HuH-7 (cell line): ENCODE results near the gene UBALD2.
"Not testable (repeated sequence)": the region's sequence is repeated elsewhere in the genome, so short reads cannot be mapped to it uniquely, and the experiment has no call there.

Experiments used
- DNase-seq: peaks from one replicate; pipeline ENCODE4 v3.0.0; 2011; ENCODE audit warnings: low spot score

Gene UBALD2

DNA sequence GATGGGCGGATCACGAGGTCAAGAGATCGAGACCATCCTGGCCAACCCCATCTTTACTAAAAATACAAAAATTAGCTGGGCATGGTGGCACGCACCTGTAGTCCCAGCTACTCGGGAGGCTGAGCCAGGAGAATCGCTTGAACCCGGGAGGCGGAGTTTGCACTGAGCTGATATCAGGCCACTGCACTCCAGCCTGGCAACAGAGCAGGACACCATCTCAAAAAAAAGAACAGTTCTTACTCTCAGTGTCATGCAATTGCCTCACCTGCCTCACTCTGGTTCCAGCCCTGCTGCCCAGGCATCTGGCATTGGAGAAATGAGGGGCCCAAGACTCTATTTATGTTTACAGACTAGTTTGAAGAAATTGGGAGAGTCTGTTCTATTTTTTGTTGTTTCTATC is 20.4 kb upstream of the UBALD2 start:
- not testable (repeated sequence) for DNase-seq

DNA sequence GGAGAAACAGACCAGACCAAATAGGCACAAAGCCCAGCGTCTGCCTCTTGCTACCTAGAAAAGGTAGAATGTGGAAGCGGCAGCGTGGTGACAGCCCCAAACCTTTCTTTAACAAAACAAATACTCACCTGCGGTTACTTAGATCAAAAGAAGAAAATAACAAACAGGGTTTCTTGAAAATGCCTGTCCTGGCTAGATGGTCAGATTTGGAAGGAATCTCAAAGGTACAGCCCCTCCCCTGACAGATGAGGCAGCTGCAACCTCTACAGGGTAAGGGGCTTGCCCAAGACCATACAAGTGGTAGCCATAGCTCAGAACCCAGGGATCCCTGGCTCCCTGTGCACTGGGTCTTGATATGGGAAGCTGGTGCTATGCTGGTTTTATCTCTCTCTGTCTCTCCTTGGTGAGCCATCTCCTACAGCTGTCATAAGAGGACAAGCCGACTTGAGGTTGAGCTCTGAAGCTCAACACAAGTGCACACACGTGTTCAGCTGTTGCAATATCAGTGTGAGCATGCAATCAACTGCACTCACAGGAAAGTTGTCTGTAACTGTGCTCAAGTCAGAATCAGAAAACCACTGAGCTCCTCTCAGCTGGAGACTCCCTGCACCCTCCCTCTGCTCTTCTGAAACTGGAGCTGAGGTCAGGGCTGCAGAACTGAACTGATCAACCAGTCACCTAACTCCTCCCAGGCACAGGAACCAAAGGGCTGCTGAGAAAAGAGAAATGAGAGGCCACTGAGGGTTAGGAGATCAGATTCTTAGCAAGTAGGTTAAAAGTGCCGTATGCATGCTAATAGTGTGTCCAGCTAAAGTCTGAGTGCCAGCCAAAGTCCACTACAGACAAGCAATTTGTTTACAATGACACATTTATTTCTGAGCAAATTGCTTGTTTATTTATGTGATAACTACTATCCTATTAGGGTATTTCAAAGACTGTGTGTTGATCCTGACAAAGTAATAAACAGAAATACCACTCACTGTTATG is 18.8 kb upstream of the UBALD2 start:
- peak; percentile 73 for DNase-seq

DNA sequence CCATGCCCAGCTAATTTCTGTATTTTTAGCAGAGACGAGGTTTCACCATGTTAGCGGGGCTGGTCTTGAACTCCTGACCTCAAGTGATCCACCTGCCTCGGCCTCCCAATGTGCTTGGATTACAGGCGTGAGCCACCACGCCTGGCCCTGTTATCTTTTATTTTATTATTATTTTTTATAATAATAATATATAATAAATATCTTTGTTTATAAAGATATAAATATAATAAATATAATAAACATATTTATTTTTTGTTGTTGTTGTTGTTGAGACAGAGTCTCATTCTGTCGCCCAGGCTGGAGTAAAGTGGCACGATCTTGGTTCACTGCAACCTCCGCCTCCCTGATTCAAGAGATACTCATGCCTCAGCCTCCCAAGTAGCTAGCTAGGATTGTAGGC is 17.8 kb upstream of the UBALD2 start:
- DNase-seq: no peak

DNA sequence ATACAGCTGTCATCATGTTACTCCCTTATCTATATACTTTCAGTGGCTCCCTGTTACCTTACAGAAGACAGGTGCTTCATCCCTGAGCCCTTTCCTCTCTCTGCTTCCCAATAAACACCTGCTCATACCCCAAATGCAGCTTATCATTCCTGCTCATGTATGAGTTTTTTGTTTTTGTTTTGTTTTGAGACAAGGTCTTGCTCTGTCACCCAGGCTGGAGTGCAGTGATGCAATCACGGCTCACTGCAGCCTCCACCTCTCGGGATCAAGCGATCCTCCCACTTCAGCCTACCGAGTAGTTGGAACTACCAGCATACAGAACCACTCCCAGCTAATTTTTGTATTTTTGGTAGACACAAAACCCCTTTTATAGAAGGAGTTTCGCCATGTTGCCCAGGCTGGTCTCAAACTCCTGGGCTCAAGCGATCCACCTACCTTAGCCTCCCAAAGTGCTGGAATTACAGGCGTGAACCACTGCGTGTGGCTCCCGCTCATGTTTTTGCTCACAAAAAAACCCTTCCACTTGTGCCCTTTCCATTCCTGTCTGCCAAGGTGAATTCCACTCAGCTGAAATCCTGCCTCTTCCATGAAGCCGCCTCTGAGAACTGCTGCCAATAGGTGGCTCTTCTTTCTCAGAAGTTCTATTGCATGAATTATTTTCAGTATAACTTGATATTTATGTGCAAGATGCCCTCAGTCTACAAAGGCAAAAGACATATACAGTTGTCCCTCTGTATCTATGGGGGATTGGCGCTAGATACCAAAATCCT is 16.9 kb upstream of the UBALD2 start:
- DNase-seq: no peak

DNA sequence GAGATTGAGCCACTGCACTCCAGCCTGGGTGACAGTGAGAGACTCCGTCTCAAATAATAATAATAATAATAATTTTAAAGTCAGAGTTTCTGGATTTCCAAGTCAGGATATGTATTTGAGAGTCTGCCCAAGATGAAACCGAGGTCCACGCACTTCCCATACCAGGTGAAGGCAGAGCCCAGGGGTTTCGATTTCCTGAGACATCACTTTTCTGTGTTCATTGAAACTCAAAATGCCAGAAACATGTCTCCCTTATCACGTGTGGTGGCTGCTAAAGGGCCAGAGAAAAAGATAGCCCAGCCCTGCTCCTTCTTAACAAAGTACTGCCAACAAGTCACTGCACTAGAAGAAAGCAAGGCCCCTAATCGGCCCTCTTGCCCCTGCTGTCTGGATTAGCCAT is 15.0 kb upstream of the UBALD2 start:
- no peak for DNase-seq

DNA sequence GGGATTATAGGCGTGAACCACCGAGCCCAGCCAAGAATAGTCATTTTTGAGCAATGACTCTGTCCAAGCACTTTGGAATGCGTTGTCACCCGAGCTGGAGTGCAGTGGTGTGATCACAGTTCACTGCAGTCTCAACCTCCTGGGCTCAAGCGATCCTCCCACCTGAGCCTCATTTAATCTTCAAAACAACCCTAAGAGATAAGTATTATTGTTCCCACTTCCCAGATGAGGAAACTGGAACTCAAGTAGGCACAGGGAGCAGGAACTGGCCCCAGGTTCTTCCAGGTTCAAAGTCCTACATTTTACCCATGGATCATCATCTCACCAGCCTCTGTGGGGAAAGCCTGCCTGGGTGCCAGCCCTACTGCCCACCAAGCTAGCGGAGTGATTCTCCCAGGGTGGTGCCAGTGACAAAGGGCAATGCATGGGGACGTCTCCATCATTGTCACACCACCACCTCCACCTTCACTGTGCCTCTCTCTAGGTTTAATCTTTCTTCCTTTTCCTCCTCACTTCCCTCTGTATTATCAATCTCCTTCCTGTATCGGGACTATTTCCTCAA is 13.6 kb upstream of the UBALD2 start:
- DNase-seq: no peak

DNA sequence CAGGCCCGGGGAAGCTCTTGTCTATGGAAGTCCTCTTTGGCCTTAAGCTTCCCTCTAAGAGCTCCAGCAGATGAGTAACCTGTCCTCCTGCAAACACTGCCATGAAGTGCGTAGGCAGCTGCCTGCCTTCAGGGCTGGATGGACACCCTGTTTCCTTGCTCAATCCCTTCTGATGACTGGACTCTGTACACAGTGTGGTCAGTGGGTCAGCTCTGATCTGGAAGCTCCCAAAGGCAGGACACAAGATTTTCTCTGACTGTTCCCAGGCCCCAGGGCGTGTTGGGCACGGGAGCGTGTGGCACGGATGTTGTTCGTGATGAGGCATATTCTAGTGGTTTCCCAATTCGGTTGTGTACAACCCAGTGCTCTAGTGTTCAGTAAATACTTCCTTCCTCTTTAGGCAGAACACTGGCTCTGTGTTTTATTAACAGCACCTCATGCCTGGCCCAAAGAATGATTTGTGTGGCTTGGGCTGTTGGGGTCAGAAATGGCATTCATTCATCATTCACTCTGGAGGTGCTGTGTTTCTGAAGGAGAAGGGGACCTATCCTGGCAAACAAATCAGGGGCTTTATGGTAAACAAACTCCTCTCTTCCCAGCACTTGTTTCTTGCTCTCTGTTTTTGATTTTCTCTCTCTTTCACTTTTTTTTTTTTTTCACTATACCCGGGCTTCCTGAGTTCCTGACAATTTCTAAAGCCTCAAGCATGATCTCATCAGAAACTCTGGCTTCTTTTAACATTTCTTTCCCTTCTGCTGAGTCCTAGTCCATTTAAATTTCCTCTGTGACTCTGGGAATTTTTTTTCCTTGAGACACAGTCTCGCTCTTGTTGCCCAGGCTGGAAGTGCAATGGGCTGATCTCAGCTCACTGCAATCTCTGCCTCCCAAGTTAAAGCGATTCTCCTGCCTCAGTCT is 12.9 kb upstream of the UBALD2 start:
- DNase-seq: no peak

DNA sequence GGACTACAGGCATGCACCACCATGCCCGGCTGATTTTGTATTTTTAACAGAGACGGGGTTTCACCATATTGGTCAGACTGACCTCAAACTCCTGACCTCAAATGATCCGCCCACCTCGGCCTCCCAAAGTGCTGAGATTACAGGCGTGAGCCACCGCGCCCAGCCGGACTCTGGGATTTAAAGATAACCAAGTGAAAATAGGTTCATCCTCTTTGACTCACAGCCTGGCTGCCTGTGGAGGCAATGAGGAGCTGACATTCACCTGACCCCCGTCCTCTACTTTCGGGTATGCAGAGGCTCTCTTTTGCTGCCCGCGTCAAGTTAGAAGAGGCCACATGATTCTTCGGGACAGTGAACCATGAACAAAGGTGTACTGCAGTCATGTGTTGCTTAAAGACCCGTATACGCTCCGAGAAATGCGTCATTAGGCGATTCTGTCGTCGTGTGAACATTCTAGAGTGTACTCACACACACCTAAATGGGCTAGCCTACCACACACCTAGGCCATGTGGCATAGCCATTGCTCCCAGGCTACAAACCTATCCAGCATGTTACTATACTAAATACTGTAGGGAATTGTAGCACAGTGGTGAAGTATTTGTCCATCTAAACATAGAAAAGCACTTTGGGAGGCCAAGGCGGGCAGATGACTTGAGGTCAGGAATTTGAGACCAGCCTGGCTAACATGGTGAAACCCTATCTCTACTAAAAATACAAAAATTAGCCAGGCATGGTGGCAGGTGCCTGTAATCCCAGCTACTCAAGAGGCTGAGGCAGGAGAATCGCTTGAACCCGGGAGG is 12.0 kb upstream of the UBALD2 start:
- DNase-seq: not testable (repeated sequence)

DNA sequence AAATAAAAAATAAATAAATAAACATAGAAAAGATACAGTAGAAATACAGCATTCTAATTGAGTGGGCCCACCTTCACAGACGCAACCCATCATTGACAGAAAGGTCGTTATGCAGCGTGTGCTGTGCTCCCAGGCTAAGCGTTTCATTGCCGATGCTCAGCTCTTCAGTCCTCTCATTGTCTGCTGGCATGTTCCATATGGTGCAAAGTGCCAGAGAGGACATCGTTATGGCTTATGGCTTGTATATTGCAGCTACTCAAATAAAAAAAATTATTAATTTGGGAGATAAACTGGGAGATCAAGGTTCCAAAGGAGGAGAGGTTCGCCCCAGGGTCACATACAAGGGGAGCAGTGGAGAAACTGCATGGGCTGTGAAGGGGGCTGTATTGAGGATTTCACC is 11.3 kb upstream of the UBALD2 start:
- DNase-seq: no peak

DNA sequence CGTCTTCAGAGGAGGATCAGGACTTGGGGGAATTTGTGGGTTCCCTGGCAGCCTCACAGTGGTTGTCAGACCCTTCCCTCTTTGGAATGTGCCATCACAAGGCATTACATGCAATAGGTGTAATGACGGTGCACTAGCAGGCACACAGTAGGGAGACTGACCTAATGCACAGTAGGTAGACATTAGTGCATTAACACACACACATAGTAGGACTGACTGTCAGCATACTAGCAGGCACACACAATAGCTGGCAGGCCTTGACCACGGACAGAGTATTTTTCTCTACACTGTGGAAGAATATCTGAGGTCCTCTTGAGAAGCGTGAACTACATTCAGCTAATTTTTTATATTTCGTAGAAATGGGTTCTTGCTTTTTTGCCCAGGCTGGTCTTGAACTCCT is 10.9 kb upstream of the UBALD2 start:
- DNase-seq: no peak

DNA sequence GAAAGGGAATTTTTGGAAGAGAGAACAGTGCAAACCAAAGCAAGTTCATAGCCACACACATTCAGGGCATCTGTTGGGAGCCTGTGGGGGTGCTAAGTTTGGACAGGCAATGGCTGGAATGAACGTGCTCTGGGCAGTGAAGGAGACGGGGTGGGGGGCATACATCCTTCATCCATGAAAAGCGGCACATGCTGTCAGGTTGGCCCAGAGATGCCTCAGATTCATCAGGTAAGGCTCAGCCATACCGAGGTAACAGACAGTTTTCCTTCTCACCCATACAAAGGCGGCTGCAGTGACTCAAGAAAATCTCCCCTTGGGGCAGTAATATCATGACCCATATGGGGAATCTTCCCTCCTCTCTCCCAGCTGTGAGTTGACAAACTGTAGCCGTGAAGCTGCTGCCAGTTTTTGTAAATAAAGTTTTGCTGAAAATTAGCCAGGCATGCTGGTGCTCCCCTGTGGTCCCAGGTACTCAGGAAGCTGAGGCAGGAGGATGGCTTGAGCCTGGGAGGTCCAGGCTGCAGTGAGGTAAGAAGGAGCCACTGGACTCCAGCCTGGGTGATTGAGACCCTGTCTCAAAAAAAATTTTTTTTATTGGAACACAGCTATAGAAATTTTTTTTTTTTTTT is 9.2 kb upstream of the UBALD2 start:
- no peak for DNase-seq

DNA sequence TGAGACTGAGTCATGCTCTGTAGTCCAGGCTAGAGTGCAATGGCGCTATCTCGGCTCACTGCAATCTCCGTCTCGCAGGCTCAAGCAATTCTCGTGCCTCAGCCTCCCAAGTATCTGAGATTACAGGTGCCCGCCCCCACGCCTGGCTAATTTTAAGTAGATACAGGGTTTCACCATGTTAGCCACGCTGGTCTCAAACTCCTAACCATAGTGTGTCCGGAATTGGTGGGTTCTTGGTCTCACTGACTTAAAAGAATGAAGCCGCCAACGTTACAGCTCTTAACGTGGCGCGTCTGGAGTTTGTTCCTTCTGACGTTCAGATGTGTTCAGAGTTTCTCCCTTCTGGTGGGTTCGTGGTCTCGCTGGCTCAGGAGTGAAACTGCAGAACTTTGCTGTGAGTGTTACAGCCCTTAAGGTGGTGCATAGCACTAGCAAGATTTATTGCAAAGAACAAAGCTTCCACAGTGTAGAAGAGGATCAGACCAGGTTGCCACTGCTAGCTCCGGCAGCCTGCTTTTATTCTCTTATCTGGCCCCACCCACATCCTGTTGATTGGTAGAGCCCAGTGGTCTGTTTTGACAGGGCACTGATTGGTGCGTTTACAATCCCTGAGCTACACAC is 8.6 kb upstream of the UBALD2 start:
- not testable (repeated sequence) for DNase-seq

DNA sequence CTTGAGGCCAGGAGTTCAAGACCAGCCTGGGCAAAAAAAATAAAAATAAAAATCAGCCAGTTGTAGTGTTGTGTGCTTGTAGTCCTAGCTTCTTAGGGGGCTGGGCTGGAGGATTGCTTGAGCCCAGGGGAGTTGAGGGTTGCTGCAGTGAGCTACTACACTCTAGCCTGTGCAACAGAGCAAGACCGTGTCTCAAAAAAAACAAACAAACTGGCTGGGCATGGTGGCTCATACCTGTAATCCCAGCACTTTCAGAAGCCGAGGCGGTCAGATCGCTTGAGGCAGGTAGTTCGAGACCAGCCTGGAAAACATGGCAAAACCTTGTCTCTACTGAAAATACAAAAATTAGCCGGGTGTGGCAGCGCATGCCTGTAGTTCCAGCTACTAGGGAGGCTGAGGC is 4.9 kb upstream of the UBALD2 start:
- no peak for DNase-seq

DNA sequence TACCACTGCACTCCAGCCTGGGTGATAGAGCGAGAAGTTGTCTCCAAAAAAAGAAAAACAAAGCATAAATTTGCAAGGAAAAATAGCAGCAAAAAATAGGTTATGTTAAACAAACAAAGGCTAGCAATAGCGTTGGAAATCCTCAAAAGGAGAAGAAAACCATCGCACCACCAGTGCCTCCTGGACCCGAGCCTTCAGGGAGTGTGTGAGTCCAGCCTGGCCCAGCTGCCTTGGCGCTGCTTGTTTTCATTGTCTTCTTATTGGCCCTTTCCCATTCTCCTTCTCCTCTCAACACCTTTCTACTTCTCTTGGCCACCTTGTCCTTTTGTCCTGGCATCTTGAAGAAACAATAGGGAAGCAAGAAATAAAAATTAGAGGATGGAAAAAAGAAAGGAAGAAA is 4.5 kb upstream of the UBALD2 start:
- DNase-seq: no peak

DNA sequence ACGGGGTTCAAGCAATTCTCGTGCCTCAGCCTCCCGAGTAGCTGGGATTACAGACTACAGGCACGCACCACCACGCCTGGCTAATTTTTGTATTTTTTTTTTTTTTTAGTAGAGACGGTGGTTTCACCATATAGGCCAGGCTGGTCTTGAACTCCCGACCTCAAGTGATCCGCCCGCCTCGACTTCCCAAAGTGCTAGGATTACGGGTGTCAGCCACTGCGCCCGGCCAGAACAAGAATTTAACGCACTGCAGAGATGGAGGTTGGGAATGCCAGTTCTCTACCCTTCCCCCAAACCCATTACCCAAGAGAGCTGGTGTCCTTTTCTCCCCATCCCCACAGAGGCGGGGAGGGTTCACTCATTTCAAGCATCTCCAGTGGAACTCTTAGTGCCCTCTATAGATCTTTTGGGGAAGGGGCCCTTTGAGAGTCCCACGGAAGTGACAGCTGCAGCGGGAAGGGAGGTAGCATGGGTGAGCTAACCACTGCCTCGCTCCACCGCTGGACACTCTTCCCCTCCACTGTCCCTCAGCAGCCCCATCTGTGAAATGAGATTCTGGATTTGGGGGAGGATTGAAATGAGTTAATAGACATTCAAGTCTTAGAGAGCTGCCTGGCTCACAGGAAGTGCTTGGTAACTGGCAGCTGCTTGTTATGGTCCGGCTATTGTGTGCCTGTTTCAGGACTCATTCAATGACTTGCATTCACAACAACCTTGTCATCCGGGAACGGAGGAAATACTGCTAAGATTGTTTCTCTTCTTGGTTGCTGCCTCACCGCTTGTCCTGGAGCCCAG is 3.5 kb upstream of the UBALD2 start:
- DNase-seq: no peak

DNA sequence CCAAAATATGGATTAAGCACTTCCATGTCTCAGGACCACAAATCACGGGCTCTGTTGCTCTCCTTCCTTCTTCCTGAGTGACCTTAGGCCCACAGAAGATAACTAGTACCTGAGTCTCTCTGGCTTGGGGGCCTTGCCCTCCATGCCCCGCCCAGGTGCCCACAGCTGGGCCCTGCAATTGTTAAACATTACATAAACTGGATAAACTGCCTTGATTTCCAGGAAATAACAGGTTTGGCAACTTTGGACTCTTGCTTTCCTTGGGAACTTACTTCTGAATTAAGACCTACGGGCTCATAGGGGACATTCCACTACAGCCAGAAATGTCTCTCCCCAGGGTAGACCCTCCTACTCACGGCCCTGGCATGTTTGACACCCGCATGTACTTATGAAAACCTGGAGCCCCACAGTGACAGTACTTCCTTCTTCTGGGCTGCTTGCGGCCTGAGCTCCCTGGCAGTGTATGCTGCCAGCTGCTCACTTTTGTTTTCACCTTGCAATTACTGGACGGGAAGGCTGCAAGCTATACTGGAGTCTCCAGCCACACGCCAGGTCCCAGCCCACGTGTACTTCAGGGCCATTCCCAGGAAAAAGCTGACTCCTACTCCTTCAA is 2.3 kb upstream of the UBALD2 start:
- DNase-seq: no peak

DNA sequence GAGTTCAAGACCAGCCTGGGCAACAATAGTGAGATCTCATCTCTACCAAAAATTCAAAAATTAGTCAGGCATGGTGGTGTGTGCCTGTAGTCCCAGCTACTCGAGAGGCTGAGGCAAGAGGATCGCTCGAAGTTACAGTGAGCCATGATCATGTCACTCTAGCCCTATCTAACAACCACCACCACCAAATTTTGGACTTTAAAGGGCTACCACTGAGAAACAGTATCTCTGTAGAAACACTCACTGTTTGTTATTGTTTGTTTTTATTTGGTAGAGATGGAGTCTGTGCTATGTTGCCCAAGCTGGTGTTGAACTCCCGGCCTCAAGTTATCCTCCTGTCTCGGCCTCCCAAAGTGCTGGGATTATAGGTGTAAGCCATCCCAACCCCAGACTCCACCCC is 1.3 kb upstream of the UBALD2 start:
- DNase-seq: no peak

DNA sequence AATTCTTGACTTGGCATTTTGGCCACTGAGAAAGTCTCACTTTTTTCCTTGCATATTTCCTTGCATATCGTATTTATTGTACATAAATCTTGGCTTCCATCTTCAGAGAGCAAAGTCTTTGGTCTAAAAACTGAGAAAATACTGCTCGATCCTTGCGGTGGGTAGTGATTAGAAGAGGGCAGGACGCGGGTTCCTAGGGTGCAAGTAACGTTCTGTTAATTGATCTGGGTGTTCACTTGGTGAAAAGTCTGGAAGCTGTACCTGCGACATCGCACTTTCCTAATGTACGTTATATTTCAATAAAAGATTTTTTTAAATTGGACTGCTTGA is 758 bp upstream of the UBALD2 start:
- DNase-seq: no peak
